Measurements from ENCODE around the gene HSPB6.

HSPB6 gene

GRCh38 chr19:35757231-35757748 lies 461 bp upstream of the HSPB6 start:
- Histone ChIP-seq H2AFZ (ENCODE audit: low read length) (no peak overlapping the region), H3K4me2 (ENCODE audit: low read length) (peak overlapping the region; percentile 81), H3K4me3 (ENCODE audit: low read depth, low read length, poor library complexity, severe bottlenecking) (peak overlapping the region; percentile 92), H3K9me3 (ENCODE audit: low read length) (no peaks in the 10 kb centered on the region), H3K27me3 (ENCODE audit: insufficient read depth, low read length) (no peaks in the 10 kb centered on the region), H3K9ac (ENCODE audit: low read length) (peak overlapping the region; percentile 71), H4K20me1 (ENCODE audit: insufficient read depth, low read length) (no peaks in the 10 kb centered on the region), H3K9me2 (ENCODE audit: low read depth, low read length) (no peaks in the 10 kb centered on the region), H3K79me2 (ENCODE audit: insufficient read depth, low read length) (no peaks in the 10 kb centered on the region), H3K4me1 (ENCODE audit: insufficient read depth, low read length, severe bottlenecking) (peaks cover 21% of the 10 kb centered on the region), H3F3A (ENCODE audit: insufficient read depth, low read length) (no peaks in the 10 kb centered on the region), H3K36me3 (ENCODE audit: insufficient read depth, low read length) (peaks cover 27% of the 10 kb centered on the region), H3K27ac (ENCODE audit: low read depth, low read length, poor library complexity, severe bottlenecking) (peak overlapping the region; percentile 70)
- TF ChIP-seq, protein P1, sequence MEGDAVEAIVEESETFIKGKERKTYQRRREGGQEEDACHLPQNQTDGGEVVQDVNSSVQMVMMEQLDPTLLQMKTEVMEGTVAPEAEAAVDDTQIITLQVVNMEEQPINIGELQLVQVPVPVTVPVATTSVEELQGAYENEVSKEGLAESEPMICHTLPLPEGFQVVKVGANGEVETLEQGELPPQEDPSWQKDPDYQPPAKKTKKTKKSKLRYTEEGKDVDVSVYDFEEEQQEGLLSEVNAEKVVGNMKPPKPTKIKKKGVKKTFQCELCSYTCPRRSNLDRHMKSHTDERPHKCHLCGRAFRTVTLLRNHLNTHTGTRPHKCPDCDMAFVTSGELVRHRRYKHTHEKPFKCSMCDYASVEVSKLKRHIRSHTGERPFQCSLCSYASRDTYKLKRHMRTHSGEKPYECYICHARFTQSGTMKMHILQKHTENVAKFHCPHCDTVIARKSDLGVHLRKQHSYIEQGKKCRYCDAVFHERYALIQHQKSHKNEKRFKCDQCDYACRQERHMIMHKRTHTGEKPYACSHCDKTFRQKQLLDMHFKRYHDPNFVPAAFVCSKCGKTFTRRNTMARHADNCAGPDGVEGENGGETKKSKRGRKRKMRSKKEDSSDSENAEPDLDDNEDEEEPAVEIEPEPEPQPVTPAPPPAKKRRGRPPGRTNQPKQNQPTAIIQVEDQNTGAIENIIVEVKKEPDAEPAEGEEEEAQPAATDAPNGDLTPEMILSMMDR (IDR thresholded peaks at IDR 0.05; ENCODE audit: low read length) = no peak
- TF ChIP-seq EZH2 (IDR thresholded peaks at IDR 0.05; ENCODE audit: borderline replicate concordance, low read length) = no peak

- Histone ChIP-seq H3K4me1 (ENCODE audit: insufficient read depth, low read length, severe bottlenecking) (peaks cover 21% of the 10 kb centered on the region), H2AFZ (ENCODE audit: low read length) (no peak overlapping the region), H3K4me2 (ENCODE audit: low read length) (no peak overlapping the region), H3K9me3 (ENCODE audit: low read length) (no peaks in the 10 kb centered on the region), H3K79me2 (ENCODE audit: insufficient read depth, low read length) (no peaks in the 10 kb centered on the region), H3F3A (ENCODE audit: insufficient read depth, low read length) (no peaks in the 10 kb centered on the region), H3K27ac (ENCODE audit: low read depth, low read length, poor library complexity, severe bottlenecking) (no peak overlapping the region), H3K36me3 (ENCODE audit: insufficient read depth, low read length) (peaks cover 16% of the 10 kb centered on the region), H3K4me3 (ENCODE audit: low read depth, low read length, poor library complexity, severe bottlenecking) (no peak overlapping the region), H4K20me1 (ENCODE audit: insufficient read depth, low read length) (no peaks in the 10 kb centered on the region), H3K9ac (ENCODE audit: low read length) (no peak overlapping the region), H3K9me2 (ENCODE audit: low read depth, low read length) (no peaks in the 10 kb centered on the region), H3K27me3 (ENCODE audit: insufficient read depth, low read length) (no peaks in the 10 kb centered on the region)
- TF ChIP-seq, protein P1 (IDR thresholded peaks at IDR 0.05; ENCODE audit: low read length) = no peak
- no peak for TF ChIP-seq EZH2 (IDR thresholded peaks at IDR 0.05; ENCODE audit: borderline replicate concordance, low read length)
Measured at GRCh38 chr19:35755550-35756376, 1.1 kb downstream of the HSPB6 start.

GRCh38 chr19:35755131-35755549 lies 1.7 kb downstream of the HSPB6 start:
- Histone ChIP-seq H3K27ac (ENCODE audit: low read depth, low read length, poor library complexity, severe bottlenecking) (no peak overlapping the region), H3K79me2 (ENCODE audit: insufficient read depth, low read length) (no peaks in the 10 kb centered on the region), H4K20me1 (ENCODE audit: insufficient read depth, low read length) (no peaks in the 10 kb centered on the region), H3K27me3 (ENCODE audit: insufficient read depth, low read length) (no peaks in the 10 kb centered on the region), H2AFZ (ENCODE audit: low read length) (no peak overlapping the region), H3K9me3 (ENCODE audit: low read length) (no peaks in the 10 kb centered on the region), H3K4me1 (ENCODE audit: insufficient read depth, low read length, severe bottlenecking) (peaks cover 21% of the 10 kb centered on the region), H3K9ac (ENCODE audit: low read length) (no peak overlapping the region), H3K9me2 (ENCODE audit: low read depth, low read length) (no peaks in the 10 kb centered on the region), H3K36me3 (ENCODE audit: insufficient read depth, low read length) (peaks cover 10% of the 10 kb centered on the region; the same call in 1 of the 2 replicates), H3F3A (ENCODE audit: insufficient read depth, low read length) (no peaks in the 10 kb centered on the region), H3K4me3 (ENCODE audit: low read depth, low read length, poor library complexity, severe bottlenecking) (no peak overlapping the region), H3K4me2 (ENCODE audit: low read length) (no peak overlapping the region)
- TF ChIP-seq EZH2 (IDR thresholded peaks at IDR 0.05; ENCODE audit: borderline replicate concordance, low read length) = no peak
- TF ChIP-seq, protein P1 (IDR thresholded peaks at IDR 0.05; ENCODE audit: low read length) = no peak

Measured in OCI-LY1 (cell line).